ENCODE measurements around the gene IFNAR2. TPM values are rescaled to one million over a fixed set of nuclear protein-coding genes. Genes with fewer than 3 reads are reported as not detected.

The IFNAR2 gene
- total RNA-seq (2022; extraction: Qiagen RNA extraction; ENCODE audit: low read depth), result 12.5 to 16.6 TPM (median 12.9 TPM) in 5 replicates

GRCh38 chr21:33229784-33230544 is at the start of gene IFNAR2:
Gene IFNAR2, plus strand, starts transcription at chr21:33229938. Its CDS starts 11,985 bp downstream, at chr21:33241923.

GRCh38 chr21:33266050-33266788 is 36.5 kb downstream of the IFNAR2 start, which contains the start of gene IL10RB:
Gene IL10RB, plus strand, starts transcription at chr21:33266367. Its CDS starts 99 bp downstream, at chr21:33266466.

Other genes starting within 250 kb of the IFNAR2 start
- gene OLIG2, start 204.0 kb upstream of the IFNAR2 start, total RNA-seq (2022; extraction: Qiagen RNA extraction; ENCODE audit: low read depth), result not detected in 5 replicates
- gene OLIG1, start 159.8 kb upstream of the IFNAR2 start, total RNA-seq (2022; extraction: Qiagen RNA extraction; ENCODE audit: low read depth), result not detected in 5 replicates
- 14.8 to 20.6 TPM (median 18.7 TPM) in 5 replicates for gene IL10RB, start 36.4 kb downstream of the IFNAR2 start, total RNA-seq (2022; extraction: Qiagen RNA extraction; ENCODE audit: low read depth)
- 13.7 to 23.8 TPM (median 16.1 TPM) in 5 replicates for gene IFNAR1, start 95.0 kb downstream of the IFNAR2 start, total RNA-seq (2022; extraction: Qiagen RNA extraction; ENCODE audit: low read depth)
- 47.0 to 57.9 TPM (median 54.6 TPM) in 5 replicates for gene IFNGR2, start 173.5 kb downstream of the IFNAR2 start, total RNA-seq (2022; extraction: Qiagen RNA extraction; ENCODE audit: low read depth)